Activated CD8-positive, alpha-beta T cell treated with anti-CD3 and anti-CD28 coated beads for 36 hours (primary cell): Measurements from ENCODE around the gene MYO6. TPM values are rescaled to one million over a fixed set of nuclear protein-coding genes. Genes with fewer than 3 reads are reported as not detected.

Experiments
- ATAC-seq: fragments of 200-7000 bp; cut with Tn5 transposase; one replicate; pipeline ENCODE4 v1.10.0; 2021; ENCODE audit warnings: mild to moderate bottlenecking, moderate library complexity
- CTCF ChIA-PET: fragments of 350-600 bp; sonication (Branson Sonifier 250); formaldehyde crosslinking; loops from one replicate; lab custom pipeline; 2021; ENCODE audit warnings: antibody characterized with exemption; lab: Charles Lee
- POLR2A ChIA-PET: fragments of 350-600 bp; sonication (Branson Sonifier 250); formaldehyde crosslinking; loops from one replicate; lab custom pipeline; 2021; ENCODE audit warnings: antibody characterized with exemption; lab: Charles Lee
- DNase-seq: peaks from one replicate; pipeline ENCODE4 v3.0.0-alpha.2; 2020
- H3K27ac Mint-ChIP-seq: one replicate; pipeline ENCODE4 v1.8.0; 2021; ENCODE audit warnings: mild to moderate bottlenecking, mixed read lengths
- H3K27me3 Mint-ChIP-seq: one replicate; pipeline ENCODE4 v1.8.0; 2021; ENCODE audit warnings: mixed read lengths
- H3K36me3 Mint-ChIP-seq: one replicate; pipeline ENCODE4 v1.8.0; 2021; ENCODE audit warnings: low read depth, mixed read lengths
- H3K4me1 Mint-ChIP-seq: one replicate; pipeline ENCODE4 v1.8.0; 2021; ENCODE audit warnings: low read depth, mixed read lengths
- H3K4me3 Mint-ChIP-seq: one replicate; pipeline ENCODE4 v1.8.0; 2021; ENCODE audit warnings: mild to moderate bottlenecking, moderate library complexity, mixed read lengths
- H3K9me3 Mint-ChIP-seq: one replicate; pipeline ENCODE4 v1.8.0; 2021; ENCODE audit warnings: mixed read lengths
- CTCF ChIP-seq: fragments of 200-600 bp; IDR thresholded peaks from one replicate; pipeline ENCODE4 v1.8.0; 2022; ENCODE audit warnings: antibody characterized with exemption, mild to moderate bottlenecking
- intact Hi-C: fragments of 100-400 bp; cut with micrococcal nuclease; formaldehyde crosslinking; loops from one replicate; pipeline ENCODE4 v1.10.0; 2022
- total RNA-seq, 2 experiments: library from RNA; stranded (reverse); gene quantifications; one replicate each; pipeline ENCODE4 v1.2.3, GENCODE V29; 2021

Gene MYO6
- total RNA-seq, 2 experiments from 2014 or later: 1.4 TPM

GRCh38 chr6:75933387-75933975 lies 184.4 kb downstream of the MYO6 start:
- CTCF ChIA-PET: interaction anchor here (0.9 to 3.3 kb wide), 7 partner anchors 8 to 1526 kb away, joined by 3 to 21 read pairs (median 8); no protein-coding TSS in a partner anchor
- ATAC-seq: no peak
- H3K27me3 Mint-ChIP-seq: peaks cover 30% of the 10 kb centered on the region
- H3K4me1 Mint-ChIP-seq: peaks cover 7% of the 10 kb centered on the region
- intact Hi-C loops: loop anchor here (5.0 kb wide), 1 partner anchor 1524 kb away; no protein-coding TSS in a partner anchor
- no peaks in the 10 kb centered on the region for H3K36me3 Mint-ChIP-seq
- no peak for TF ChIP-seq CTCF
- no peaks in the 10 kb centered on the region for H3K9me3 Mint-ChIP-seq
- no peak overlapping the region for H3K4me3 Mint-ChIP-seq
- H3K27ac Mint-ChIP-seq: no peak overlapping the region
- POLR2A ChIA-PET: no interaction called here
- no peak for DNase-seq

GRCh38 chr6:75934643-75935472 lies 185.8 kb downstream of the MYO6 start:
- DNase-seq: peak; percentile 33
- intact Hi-C loops: loop anchor here (5.0 kb wide), 1 partner anchor 1522 kb away; no protein-coding TSS in a partner anchor
- Mint-ChIP-seq H3K27me3 (peaks cover 31% of the 10 kb centered on the region), H3K9me3 (no peaks in the 10 kb centered on the region), H3K36me3 (no peaks in the 10 kb centered on the region), H3K27ac (no peak overlapping the region), H3K4me3 (peak overlapping the region; percentile 31), H3K4me1 (peaks cover 7% of the 10 kb centered on the region)
- POLR2A ChIA-PET: no interaction called here
- CTCF ChIA-PET: interaction anchor here (0.7 to 3.3 kb wide), 14 partner anchors 9 to 1523 kb away, joined by 3 to 21 read pairs (median 4); no protein-coding TSS in a partner anchor
- peak; percentile 74 for ATAC-seq
- TF ChIP-seq CTCF: peak; percentile 81

GRCh38 chr6:75935473-75935793 lies 186.4 kb downstream of the MYO6 start:
- H3K4me3 Mint-ChIP-seq: no peak overlapping the region
- peaks cover 7% of the 10 kb centered on the region for H3K4me1 Mint-ChIP-seq
- no peak overlapping the region for H3K27ac Mint-ChIP-seq
- DNase-seq (no peak), ATAC-seq (no peak)
- no peaks in the 10 kb centered on the region for H3K9me3 Mint-ChIP-seq
- POLR2A ChIA-PET: no interaction called here
- CTCF ChIA-PET: interaction anchor here (0.7 to 3.3 kb wide), 11 partner anchors 10 to 747 kb away, joined by 3 to 21 read pairs (median 4); no protein-coding TSS in a partner anchor
- intact Hi-C loops: no loop called here
- no peaks in the 10 kb centered on the region for H3K36me3 Mint-ChIP-seq
- no peak for TF ChIP-seq CTCF
- peaks cover 31% of the 10 kb centered on the region for H3K27me3 Mint-ChIP-seq

- peaks cover 31% of the 10 kb centered on the region for H3K27me3 Mint-ChIP-seq
- H3K4me3 Mint-ChIP-seq: no peak overlapping the region
- peaks cover 7% of the 10 kb centered on the region for H3K4me1 Mint-ChIP-seq
- POLR2A ChIA-PET: no interaction called here
- ATAC-seq: no peak
- intact Hi-C loops: no loop called here
- DNase-seq: no peak
- H3K36me3 Mint-ChIP-seq: no peaks in the 10 kb centered on the region
- H3K9me3 Mint-ChIP-seq: no peaks in the 10 kb centered on the region
- CTCF ChIA-PET: interaction anchor here (2.1 kb wide), 1 partner anchor 44 kb away, joined by 6 read pairs; no protein-coding TSS in a partner anchor
- TF ChIP-seq CTCF: no peak
- no peak overlapping the region for H3K27ac Mint-ChIP-seq
These were observed 187.6 kb downstream of the MYO6 start for GRCh38 chr6:75936682-75937081.

- H3K4me3 Mint-ChIP-seq: no peak overlapping the region
- no peaks in the 10 kb centered on the region for H3K36me3 Mint-ChIP-seq
- H3K27me3 Mint-ChIP-seq: peaks cover 31% of the 10 kb centered on the region
- H3K4me1 Mint-ChIP-seq: peaks cover 7% of the 10 kb centered on the region
- no peak for ATAC-seq
- TF ChIP-seq CTCF: no peak
- DNase-seq: no peak
- H3K9me3 Mint-ChIP-seq: no peaks in the 10 kb centered on the region
- ChIA-PET CTCF (interaction anchor here (2.1 kb wide), 1 partner anchor 45 kb away, joined by 6 read pairs; no protein-coding TSS in a partner anchor), POLR2A (no interaction called here)
- intact Hi-C loops: no loop called here
- H3K27ac Mint-ChIP-seq: no peak overlapping the region
These were observed 188.8 kb downstream of the MYO6 start for GRCh38 chr6:75937846-75938245.
